ENCODE measurements around the gene MRPL19.

DNA sequence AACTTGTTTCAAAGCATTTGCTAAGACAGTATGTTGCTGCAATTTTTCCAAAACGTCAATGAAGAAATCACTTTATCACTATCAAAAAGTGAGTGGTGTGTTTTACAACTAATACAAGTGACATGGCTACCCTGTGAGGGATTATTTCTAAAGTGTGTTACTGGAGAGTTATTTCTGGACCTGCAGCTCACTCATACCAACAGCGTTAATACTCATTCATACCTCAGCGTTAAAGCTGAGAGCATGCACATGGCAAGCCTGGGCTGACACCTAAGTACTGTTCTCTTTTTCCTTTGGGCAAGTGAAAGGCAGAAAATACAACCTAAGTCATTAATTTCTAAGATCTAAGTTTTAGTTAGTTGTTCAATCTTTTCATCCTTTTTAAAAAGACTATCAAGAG is 13.0 kb upstream of the MRPL19 start:
- no peak for TF ChIP-seq CTCF (IDR thresholded peaks at IDR 0.05)
- TF ChIP-seq POLR2A (IDR thresholded peaks at IDR 0.05): no peak
- no peak for TF ChIP-seq EP300 (IDR thresholded peaks at IDR 0.05)

Data from ovary (tissue), 3 donors.